CD4-positive, alpha-beta T cell treated with Interleukin-17A for 1 hour (primary cell): ENCODE results near the gene SLC35F3.
"Not testable (repeated sequence)": the region's sequence is repeated elsewhere in the genome, so short reads cannot be mapped to it uniquely, and the experiment has no call there.

Experiments
- DNase-seq: peaks from one replicate; pipeline ENCODE4 v3.0.0-alpha.2; 2020

SLC35F3 gene

GRCh38 chr1:234300096-234300495 lies 395.6 kb downstream of the SLC35F3 start:
- DNase-seq, result no peak

GRCh38 chr1:234301663-234302062 lies 397.2 kb downstream of the SLC35F3 start:
- DNase-seq, result not testable (repeated sequence)

- no peak for DNase-seq
Observed at GRCh38 chr1:234302354-234302962, 398.0 kb downstream of the SLC35F3 start.

GRCh38 chr1:234303231-234303630 lies 398.8 kb downstream of the SLC35F3 start:
- DNase-seq, result no peak

GRCh38 chr1:234307726-234308125 lies 403.2 kb downstream of the SLC35F3 start:
- DNase-seq, result no peak

DNA sequence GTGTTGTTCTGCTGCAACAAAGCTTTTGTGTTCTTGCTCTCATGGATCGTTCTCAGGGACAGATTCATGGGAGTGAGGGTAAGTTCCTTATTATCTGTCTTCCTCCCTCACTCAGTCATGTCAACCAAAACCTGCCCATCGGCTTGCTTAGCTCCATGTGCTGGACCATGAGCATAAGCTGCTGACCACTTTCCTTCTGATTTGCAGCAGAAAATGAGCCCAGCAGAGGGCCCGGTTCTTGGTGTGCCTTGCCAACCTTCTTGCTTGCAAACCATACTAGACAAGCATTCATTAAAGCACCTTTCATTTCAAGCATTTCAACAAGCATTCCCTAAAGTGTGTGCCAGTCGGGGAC lies 404.7 kb downstream of the SLC35F3 start:
- DNase-seq, result no peak

DNA sequence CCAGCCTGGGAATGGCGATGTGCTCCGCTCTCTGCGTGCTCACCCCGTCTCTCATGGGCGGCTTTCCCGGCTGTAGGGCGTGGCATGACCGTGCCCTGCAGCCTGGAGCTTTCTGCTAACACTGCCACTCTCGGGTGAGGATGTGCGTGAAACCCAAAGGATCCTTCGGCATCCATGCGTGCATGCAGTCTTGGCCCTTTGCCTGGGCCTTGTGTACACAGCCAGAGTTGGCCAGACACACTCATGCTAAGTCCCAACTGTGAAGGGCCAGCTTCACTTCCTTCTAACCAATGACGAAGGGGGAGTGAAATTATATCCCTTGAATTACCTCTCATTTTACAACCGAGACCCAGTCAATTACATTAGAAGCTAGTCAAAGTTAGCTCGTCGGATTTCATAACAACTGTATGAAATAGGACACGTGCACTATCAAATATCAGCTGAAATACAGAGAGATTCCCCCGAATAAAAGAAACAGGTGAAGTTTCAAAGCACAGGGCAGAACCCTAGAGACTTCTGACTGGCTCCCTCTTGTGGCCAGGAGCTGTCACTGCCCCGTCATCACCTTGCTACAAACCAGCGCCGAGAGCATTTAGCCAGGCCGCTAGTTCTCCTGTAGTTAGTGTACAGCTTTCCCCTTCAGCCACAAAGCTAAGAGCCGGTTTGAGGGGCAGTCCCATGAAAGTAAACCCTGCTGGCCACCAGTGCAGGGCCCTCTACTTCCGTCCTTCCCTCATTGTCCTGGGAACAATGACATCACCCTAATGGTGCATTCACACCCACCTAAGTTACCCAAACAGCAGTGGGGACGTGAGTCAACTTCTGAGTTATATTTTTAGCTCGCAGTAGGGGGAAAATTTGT lies 405.4 kb downstream of the SLC35F3 start:
- DNase-seq, result peak; percentile 63

DNA sequence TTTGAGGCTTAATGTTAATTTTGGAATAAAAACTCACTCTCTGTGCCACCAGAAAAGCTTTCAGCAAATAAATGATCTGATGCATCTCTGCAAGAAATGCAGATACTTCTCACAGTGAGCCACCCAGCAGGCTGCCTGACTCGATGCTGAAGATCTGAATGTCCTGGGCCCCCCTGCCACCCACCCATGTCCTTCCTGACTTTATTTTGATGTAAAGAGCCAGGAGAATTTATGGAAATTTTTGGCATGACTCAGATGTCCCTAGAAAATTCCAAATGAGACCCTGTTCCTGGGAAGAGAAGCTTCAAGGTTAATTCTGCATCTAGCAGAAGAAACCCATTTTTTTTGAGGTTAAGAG lies 406.0 kb downstream of the SLC35F3 start:
- no peak for DNase-seq

GRCh38 chr1:234311414-234311813 lies 406.9 kb downstream of the SLC35F3 start:
- no peak for DNase-seq

- no peak for DNase-seq
Observed at GRCh38 chr1:234313171-234313570, 408.7 kb downstream of the SLC35F3 start.

- DNase-seq, result no peak
Observed at GRCh38 chr1:234315091-234315541, 410.6 kb downstream of the SLC35F3 start.

DNA sequence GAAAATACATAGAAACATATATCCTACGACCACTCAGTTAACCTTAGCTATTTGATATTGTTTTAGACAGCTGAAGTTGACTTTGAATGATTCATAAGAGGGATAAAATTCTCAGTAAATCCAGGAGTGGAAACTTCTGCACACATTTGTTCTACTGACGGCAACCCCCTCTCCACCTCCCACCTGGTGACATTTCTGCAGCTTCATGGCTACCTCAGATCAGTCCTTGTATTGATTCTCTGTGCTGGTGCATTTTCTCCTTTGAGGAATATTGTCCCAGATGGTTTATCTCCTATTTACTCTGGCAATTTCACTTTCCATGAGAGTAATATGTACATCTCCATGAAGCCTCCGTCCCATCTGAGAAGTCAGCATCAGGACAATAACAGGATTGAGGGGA lies 411.1 kb downstream of the SLC35F3 start:
- DNase-seq, result no peak

GRCh38 chr1:234316486-234316885 lies 412.0 kb downstream of the SLC35F3 start:
- DNase-seq, result no peak

DNA sequence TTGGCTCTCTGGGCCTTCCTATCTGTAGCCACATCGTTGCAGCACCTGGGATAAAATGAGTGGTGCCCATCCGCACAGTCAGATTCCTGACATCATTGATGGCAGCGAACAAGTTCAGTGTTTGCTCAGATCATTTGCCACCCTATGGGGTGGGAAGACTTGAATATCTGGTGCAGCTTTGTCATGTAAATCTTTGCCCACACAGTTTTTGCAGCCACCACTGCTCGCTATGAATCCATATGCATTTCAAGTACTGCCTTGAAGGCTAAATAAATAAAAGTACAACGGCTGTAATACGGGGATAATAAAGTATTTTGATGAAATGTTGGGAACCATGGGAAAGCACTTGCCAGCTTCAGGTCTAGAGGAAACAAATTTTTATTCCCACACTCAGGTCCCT lies 412.5 kb downstream of the SLC35F3 start:
- no peak for DNase-seq

- no peak for DNase-seq
Observed at GRCh38 chr1:234320069-234320468, 415.6 kb downstream of the SLC35F3 start.

- DNase-seq, result no peak
Observed at GRCh38 chr1:234320549-234320948, 416.1 kb downstream of the SLC35F3 start.

DNA sequence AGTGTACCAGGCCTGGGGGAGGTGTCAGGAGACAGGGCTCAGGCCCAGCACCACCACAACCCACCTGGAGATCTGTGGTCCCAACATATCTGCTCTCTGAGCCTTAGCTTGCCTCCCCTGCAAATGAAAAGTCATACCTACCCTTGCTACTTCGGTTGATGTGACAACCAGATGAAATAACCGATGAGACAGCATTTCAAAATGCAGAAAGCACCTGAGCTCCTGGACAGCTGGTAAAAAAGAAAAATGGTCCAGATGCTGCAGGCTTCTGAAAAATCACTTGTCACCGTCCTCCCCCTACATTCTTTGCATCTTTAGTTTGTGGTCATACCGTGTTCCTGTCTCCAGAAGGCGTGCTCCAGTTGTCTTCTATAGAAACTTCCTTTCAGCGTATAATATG lies 416.8 kb downstream of the SLC35F3 start:
- no peak for DNase-seq

DNA sequence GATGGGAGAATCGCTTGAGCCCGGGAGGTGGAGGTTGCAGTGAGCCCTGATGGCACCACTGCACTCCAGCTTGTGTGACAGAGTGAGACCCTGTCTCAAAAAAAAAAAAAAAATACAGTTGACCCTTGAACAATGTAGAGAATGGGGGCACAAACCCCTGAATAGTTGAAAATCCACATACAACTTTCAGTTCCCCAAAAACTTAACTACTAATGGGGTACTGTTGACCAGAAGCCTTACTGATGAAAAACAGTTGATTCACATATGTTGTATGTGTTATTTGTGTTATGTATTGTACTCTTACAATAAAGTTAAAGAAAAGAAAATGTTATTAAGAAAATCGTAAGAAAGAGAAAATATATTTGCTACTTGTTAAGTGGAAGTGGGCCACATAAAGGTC lies 417.6 kb downstream of the SLC35F3 start:
- no peak for DNase-seq

- peak; percentile 63 for DNase-seq
Observed at GRCh38 chr1:234322979-234323378, 418.5 kb downstream of the SLC35F3 start.

- no peak for DNase-seq
Observed at GRCh38 chr1:234324821-234325220, 420.3 kb downstream of the SLC35F3 start.

DNA sequence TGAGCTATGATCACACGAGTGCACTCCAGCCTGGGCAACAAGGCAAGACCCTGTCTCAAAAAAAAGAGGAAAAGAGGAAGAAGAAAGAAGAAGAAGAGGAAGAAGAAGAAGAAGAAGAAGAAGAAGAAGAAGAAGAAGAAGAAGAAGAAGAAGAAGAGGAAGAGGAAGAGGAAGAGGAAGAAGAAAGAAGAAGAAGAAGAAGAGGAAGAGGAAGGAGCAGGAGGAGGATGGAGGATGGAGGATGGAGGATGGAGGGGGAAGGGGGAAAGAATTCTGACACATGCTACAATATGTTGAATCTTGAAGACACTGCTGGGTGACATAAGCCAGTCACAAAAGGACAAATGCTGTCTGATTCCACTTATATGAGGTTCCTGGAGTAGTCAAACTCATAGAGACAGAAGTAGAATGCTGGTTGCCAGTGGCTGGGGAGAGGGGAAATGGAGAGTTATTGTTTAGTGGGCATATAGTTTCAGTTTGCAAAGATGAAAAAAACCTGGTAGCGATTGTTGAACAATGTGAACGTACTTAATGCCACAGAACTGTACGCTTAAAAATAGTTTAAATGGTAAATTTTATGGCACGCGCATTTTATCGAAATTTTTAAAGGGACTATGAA lies 421.5 kb downstream of the SLC35F3 start:
- peak; percentile 19 for DNase-seq

DNA sequence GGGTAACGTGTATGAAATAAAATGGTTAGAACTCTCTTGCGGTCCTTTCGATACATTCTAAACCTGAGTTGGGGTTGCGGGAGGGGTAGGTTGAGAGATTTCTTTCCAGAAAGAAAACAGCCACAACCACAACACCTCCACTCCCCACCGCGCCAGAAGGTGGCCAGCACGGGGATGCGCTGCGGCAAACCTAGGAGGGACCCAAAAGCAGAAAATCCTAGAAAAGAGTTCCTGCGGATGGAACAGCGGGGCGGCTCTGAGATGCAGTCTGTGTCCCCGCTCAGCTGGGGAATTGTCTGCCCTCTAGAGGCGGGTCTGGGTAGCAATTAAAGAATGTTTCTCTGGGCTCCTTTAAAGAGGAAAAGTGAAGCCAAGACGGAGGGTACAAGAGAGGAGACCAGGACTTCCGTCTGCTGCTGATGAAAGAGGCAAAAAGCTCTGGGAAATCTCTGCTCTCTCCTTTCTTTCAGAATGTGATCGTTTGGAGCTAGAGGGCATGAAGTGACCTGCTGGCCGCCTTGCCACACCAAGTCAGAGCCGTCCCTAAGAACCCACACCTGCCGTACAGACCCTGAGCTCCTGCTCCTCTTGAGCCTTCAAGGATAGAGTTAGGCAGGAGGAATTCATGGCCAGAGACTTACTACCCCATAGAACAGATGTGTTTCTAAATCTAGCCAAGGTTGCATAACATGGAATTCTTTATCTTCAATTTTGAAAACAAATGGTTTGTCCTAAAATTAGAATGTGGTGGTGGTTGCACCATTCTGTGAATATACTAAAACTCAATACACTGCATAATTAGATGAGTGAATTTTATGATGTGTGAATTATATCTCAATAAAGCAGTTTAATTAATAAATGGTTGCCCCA lies 422.3 kb downstream of the SLC35F3 start:
- peak; percentile 72 for DNase-seq

DNA sequence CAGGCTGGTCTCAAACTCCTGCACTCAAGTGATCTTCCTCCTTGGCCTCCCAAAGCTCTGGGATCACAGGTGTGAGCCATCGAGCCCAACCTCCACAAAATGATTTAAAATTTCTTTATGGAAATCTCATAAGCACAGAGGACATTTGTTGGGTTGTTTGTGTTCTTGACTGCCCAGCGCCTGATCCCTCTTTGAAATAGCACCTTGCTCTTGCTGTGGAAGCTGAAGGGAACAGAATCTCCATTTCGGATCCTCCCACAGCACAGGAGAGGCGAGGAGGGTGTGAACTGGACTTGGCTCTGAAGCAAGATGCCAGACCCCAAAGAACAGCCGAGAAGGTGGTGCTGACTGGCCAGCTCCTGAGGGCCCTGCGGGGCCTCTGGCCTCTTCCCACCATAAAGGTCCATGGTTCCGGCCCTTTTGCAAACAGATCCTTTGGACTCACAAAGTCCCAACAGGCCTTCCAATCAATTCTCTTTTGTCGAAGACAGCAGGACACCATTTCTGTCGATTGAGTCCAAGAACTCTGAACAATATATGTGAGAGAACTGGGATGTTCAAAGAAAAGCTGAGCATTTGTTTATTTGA lies 423.2 kb downstream of the SLC35F3 start:
- DNase-seq, result no peak
